ENCODE data around the gene WBP4.
"Not testable (repeated sequence)": the region's sequence is repeated elsewhere in the genome, so short reads cannot be mapped to it uniquely, and the experiment has no call there.

WBP4 gene, protein sequence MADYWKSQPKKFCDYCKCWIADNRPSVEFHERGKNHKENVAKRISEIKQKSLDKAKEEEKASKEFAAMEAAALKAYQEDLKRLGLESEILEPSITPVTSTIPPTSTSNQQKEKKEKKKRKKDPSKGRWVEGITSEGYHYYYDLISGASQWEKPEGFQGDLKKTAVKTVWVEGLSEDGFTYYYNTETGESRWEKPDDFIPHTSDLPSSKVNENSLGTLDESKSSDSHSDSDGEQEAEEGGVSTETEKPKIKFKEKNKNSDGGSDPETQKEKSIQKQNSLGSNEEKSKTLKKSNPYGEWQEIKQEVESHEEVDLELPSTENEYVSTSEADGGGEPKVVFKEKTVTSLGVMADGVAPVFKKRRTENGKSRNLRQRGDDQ

DNA sequence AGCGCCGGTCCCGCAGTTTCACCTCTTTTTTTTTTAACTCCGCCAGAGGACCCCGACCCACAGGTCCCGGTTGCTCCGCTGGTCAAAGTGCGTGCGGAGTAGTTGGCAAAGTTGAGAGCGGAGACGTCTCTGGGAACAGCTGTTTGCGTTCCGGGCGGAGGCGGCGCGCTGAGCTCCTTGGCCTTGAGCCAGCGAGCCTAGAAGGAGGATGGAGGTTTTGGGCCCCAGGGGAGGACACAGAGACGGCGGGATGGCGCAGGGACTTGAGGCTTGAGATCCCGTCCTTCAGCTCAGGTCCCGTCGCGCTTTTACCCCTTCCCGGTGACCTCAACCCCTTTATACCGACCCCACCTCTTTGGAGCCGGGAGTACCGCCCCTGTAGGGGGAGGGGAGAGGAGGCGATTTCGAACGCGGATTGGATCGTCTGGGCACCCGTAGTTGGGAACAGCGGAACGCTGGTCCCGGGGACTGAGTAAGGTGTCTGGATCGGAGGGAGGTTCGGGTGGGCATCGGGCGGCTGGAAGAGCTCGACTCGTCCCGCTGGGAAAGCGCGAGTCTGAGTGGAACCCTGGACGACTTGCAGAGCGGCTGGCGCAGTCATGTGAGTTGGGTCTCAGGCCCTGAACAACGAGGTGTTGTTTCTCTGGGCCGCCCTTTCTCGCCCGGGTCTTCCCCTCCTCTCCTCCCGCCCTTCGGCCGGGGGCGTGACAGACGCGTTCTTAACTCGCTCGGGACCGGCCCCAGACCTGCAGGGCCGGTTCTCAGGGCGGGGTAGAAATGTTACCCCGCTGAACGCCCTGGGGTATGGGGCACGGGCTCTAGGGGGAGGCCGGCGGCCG, at the start of gene WBP4:
Gene WBP4 (plus strand): TSS at position 435 of the 839 bp plus-strand sequence. CDS start 165 bp downstream, at position 600.
- DNase-seq, result peak; percentile 92

DNA sequence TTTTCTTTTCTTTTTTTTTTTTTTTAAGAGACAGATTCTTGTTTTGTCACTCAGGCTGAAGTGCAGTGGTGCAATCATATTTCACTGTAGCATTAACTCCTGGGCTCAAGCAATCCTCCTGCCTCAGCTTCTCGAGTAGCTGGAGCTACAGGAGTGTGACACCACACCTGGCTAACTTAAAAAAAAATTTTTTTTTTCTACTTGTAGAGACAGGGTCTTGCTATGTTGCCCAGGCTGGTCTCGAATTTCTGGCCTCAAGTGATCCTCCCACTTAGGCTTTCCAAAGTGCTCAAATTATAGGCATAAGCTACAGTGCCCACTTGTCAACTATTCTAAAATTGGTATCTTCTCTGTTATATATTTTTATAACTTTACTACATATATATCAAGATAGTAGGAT, 48.8 kb upstream of the WBP4 start:
- DNase-seq, result no peak

DNA sequence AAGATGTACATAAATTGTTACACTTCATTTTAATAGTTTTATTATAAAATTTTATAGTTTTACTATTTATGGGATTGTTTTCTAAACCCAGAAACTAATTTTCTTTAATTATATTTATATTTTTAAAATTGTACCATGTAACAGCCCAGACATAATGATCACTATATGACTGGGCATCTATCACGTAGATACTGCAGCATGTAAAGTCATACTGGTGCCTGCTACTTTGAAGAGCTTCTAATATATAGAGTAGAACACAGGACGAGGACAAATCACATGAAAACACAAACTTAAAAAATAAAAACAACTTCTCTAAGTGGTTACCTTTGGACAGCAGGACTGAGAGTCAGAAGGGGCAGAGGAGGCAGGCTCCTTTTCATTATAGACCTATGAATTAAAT, 47.5 kb upstream of the WBP4 start:
- no peak for DNase-seq

DNA sequence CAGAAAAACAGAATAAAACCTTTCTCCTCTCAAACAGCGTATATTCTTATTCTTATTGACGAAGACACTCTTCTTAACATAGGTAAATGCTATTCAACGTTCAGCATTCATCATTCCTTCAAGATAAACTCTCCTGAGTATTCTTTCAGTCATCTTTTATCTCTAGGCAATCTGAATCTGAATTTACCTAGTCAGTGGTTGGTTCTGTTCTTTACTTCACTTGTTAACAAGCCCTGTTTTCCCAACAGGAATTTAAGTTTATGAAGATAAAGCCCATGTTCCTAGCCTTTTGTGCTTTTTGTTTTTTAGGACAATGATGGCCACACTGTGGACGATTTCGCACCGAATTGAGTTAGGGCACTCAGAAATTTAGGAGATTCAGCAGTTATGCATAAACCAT, 45.4 kb upstream of the WBP4 start:
- no peak for DNase-seq

DNA sequence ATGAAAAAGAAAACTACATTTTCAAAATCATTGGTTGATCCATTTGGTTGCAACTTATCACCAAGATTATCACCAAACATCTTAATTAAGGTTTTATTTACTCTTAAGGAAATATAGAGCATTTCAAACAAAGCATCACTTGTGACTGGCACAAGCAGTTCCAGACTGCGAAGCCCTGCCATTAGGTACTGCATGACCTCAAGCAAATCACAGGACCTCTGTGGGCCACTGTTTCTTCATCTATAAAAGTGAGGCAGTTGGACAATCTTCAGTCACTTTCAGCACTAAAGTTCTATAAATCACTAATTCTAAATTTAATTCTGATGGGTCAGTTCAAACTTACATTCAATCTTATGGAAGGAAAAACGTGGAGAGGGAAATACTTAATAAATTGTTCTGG, 44.1 kb upstream of the WBP4 start:
- DNase-seq, result no peak

DNA sequence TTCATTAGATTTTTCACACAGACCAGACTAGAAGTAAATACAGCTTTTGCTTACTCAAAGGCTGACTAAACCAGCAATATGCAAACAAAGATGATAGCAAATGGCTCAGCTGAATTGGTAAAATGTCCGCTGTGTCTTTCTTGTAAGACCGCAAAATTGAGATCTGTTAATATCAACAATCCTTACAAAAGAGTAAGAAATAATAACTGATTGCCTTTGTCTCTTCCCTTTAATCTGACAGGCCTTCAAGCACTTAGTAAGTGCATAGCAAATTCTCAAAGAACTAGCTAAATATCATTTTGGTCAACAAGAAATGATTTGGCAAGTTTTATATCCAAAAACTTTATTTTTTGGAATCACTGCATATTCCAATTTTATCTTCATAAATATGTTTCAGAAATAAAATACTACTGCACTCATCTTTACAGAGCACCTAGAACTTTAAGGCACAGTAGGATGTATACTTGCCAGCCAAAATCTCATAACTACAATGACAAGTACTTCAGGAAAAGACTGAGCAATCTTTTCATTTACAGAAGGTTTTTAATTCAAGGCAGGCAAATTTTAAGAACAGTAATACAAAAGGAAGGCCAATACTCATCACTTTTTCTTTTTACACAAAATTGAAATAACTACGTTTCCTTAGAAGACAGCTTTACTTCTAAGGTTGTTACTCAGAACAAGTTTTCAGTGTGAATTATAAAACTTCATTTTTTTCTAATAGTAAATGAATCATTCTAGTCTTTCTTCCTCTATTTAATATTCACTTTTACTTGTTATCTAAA, 43.3 kb upstream of the WBP4 start:
- DNase-seq, result no peak

DNA sequence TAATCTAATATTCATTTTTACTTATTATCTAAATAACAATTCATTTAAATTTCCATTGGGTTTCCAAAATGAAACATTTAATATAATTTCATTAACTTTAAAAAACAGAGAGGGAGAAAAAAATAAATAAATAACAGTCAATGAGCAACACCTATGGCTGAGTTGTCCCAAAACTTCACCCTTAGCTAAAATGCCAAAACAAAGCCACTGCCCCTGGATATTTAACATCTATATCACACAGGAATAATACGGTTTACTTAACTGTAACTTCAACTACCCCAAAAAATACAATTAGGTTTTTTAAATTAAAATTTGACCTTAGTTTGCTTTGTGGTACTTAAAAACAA, 42.7 kb upstream of the WBP4 start:
- no peak for DNase-seq

DNA sequence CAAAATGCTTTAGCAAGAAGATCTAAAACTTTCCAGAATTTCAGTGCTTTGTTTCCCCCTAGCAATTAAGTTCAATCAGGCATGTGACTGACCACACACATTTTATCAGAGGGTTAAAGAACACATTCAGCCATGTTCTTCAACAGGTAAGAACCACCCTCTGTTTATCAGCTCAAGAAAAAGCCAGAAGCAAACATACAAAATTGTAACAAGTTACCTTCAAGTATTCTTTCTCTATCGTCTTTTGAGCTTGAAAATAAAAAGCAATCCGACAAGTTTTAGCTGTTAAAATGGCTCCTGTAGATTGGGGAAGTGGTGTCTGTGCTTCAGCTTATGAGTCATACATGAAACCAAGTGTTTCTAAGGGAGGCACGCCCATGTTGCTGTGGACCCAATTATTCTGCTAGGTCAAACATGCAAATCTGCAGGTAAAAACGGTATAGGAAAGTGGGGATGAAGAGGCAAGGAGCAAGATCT, 42.3 kb upstream of the WBP4 start, which contains the start of gene ELF1:
Gene ELF1 (minus strand): TSS at position 306 of the 477 bp plus-strand sequence. CDS start 37,262 bp downstream, outside the sequence.
- peak; percentile 64 for DNase-seq

DNA sequence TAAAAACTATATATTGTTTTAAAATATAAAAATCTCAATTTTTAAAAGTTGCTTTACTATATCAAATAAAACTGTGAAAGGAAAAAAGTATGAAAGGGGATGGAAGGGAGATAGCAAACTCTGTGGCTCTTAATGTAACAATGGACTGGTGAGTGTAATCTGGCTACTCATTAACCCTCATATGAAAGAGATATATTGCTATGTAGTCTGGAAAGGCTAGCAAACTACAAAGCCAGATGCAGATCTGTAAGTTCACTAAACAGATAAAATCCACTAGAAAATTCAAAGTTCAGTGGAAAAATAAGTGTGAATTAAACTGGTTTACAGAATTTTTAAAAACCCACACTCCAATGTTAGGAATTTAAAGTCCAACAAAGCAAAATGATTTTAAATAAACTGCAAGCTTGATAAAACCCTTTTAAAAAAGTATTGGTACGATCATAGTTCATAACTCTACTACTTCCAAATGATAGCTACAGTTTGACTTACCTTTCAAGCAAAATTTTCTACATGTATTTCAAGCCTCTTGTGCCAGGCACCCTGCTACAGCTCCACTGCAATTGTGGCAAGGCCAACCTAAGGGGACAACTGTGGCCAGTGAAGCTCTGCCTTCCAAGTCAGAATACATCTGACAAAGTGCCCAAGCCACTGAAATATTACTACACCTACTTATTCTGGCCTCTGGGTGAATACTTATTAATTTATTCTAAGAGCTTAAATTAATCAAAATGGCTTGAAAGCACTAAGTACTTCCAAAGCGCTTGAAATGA, 41.5 kb upstream of the WBP4 start:
- DNase-seq, result no peak

DNA sequence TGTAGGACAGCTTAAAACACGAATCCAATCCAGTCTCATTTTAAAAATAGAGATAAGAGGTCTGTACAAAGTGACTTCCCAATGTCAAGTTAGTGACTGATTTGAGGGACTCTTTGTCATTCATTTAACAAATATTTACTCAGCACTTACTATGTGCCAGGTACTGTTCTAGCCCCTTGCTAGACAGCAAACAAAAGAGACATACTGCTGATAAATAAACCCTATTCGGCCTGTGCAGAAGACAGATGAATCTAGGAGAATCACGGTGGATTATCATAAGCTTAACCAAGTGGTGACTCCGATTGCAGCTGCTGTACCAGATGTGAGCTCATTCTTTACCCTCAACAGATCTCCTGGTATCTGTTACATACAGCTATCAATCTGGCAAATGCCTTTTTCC, 35.8 kb upstream of the WBP4 start:
- DNase-seq, result no peak

DNA sequence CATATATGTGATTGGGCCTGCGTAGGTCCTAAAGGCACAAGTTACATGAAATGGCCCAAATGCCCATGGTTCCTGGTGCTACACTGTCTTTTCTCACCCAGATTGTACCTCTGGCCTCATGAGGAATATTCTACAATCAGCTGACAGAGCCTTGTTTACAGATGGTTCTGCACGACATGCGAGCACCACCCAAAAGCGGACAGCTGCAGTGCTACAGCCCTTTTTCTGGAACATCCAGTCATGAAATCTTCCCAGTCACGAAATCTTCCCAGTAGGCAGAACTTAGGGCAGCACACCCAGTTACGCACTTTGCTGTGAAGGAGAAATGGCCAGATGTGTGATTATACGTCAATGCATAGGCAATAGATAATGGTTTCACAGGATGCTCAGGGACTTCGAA, 34.5 kb upstream of the WBP4 start:
- DNase-seq, result no peak

DNA sequence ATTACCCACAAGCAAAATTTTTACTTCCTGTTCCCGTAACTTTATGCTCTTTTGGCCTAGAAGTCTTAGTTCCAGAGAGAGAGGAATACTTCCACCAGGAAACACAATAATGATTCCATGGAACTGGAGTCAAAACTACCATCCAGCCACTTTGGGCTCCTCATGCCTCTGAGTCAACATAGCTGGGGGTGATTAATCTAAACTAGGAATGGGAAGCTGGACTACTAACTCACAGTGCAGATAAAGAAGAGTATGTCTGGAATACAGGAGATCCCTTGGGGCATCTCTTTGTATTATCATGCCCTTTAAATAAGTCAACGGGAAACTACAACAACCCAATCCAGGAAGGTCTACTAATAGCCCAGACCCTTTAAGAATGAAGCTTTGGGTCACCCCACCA, 33.3 kb upstream of the WBP4 start:
- DNase-seq, result peak; percentile 36

DNA sequence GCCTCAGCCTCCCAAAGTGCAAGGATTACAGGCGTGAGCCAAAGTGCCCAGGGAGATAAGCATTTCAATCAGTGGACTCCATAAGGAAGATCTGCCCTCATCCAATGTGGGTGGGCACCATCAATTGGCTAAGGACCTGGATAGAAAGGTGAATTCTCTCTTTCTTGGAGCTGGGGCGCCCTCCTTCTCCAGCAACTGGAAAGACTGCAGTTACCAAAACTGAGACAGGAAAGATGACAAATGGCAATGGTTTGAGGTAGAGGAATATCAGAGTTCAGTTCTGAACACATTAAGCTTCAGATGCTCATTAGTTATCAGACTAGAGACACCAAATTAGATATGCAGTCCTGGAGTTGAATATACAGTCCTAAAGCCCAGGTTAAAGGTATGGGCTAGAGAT, 31.7 kb upstream of the WBP4 start:
- DNase-seq, result no peak

DNA sequence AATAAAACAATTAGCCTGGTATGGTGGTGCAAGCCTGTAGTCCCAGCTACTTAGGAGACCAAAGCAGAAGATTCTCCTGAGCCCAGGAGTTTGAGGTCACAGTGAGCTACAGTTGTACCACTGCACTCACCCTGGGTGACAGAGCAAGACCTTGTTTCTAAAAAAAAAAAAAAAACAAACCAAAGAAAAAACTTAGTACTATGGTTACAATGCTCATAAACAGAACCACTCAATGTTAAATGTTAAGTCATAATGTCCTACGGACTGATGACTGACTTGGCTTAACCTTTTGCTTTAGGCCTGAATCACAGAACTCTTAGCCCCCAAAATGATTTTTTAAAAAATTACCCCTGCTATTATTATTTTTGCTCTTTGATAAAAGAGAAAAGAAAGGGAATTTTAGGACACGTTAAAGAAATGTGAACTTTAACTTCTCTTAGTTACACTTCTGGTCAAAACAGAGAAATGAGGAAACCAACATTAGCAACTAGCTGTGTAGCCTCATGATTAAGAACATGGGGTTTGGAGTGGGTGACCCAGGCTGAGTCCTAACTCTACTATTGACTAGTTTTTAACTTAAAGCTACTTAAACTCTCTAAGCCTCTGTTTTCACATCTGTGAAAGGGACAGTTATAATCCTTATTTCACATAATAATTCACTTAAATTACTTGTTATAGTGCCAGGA, 28.5 kb upstream of the WBP4 start:
- no peak for DNase-seq

DNA sequence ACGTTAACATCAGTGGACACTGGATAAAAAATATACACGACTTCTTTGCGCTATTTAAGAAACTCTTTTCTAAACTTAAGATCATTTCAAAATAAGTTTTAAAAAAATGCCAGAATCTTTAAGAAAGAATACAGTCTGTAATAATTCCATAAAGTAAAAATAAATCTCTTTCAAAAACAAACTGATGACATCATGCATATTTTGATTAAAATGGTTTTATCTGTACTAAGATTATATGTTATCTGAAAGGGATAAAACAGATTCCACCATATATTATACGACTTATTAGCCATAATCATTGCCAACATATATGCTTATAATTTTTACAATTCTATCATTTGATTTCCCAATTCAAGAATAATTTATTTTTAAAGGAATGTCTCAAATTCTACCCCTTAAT, 26.9 kb upstream of the WBP4 start:
- no peak for DNase-seq

DNA sequence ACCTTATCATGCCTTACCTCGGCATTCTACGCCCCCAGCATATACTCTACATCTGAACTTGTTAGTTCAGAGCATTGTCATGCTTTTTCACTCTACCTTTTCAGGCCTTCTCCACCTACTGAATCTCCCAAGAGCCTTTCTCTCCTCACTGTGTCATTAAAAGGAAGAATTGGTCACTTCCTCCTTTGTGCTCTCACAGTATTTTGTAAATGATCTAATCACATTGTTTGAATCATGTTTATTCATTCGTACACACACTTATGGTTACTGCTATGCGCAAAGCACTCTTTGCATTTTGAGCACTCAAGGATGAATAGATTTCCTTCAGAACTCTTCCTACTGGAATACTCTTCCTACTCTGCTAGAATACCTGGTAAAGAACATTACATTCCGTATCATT, 26.4 kb upstream of the WBP4 start:
- DNase-seq, result no peak

DNA sequence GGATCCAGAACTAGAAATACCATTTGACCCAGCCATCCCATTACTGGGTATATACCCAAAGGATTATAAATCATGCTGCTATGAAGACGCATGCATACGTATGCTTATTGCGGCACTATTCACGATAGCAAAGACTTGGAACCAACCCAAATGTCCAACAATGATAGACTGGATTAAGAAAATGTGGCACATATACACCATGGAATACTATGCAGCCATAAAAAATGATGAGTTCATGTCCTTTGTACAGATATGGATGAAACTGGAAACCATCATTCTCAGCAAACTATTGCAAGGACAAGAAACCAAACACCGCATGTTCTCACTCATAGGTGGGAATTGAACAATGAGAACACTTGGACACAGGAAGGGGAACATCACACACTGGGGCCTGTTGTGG, 24.8 kb upstream of the WBP4 start:
- not testable (repeated sequence) for DNase-seq

DNA sequence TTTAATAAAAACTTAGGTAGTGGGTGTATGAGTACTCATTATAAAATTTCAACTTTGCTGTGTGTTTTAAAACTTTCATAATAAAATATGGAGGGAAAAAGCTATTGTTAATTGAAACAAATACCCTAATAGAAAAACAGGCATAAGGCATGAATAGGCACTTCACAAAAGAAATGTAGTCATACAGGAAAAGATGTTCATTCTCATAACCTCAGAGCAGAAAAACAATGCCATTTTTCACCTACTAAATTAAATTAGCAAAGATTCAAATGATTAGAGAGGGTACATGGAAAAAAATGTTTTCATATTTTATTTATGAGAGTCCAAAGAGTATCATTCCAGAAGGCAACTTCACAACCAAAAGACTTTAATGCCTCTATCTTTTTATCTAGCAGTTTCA, 21.6 kb upstream of the WBP4 start:
- DNase-seq, result no peak

DNA sequence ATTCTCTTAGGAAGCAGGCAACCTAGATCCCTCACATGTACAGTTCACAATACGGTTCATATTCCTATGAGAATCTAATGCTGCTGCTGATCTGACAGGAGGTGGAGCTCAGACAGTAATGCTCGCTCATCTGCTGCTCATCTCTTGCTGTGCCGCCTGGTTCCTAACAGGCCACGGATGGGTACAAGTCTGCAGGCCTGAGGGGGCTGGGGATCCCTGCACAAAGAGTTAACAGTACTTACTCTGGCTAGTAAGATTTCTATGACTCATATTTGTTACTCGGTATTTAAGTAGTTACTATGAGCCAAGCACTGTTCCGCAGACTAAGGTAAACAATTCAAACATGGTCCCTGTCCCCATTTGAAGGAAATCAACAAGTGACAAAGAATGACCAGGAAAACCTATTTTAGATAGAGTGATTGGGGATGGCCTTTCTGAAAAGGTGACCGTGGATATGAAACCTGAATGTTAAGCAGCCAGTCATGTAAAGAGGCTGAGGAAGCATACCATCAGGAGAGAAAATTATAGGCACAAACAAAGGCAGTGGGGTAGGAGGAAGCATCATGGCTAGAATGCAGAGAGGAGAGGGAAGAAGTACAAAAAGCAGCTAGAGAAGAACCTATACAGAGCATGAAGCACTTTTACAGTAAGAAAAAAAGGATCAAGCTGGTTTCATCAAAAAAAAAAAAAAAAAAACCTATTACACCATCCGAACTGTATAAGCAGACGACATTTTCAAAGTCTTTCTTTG, 20.6 kb upstream of the WBP4 start:
- DNase-seq, result no peak

DNA sequence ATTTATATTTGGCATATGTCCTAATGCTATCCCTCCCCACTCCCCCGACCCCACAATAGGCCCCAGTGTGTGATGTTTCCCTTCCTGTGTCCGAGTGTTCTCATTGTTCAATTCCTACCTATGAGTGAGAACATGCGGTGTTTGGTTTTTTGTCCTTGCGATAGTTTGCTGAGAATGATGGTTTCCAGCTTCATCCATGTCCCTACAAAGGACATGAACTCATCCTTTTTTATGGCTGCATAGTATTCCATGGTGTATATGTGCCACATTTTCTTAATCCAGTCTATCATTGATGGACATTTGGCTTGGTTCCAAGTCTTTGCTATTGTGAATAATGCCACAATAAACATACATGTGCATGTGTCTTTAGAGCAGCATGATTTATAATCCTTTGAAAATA, 18.9 kb upstream of the WBP4 start:
- DNase-seq, result not testable (repeated sequence)

DNA sequence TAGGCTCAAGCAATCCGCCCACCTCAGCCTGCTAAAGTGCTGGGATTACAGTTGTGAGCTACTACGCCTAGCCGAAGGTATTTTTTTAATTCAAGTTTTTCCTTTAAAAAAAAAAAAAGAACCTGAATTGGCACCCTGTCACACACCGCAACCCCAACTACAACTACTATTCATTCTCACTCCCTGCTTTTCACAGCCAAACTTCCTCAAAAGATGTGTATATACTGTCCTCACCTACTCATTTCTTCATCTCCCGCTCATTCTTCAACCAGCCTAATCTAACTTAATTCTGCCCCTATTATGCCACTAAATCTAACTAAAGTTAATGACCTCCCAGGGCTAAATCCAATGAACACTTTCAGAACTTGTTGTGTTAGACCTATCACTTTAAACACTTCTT, 12.7 kb upstream of the WBP4 start:
- DNase-seq, result no peak
